ENCODE measurements around the gene AGAP1. TPM values are rescaled to one million over a fixed set of nuclear protein-coding genes. Genes with fewer than 3 reads are reported as not detected.

The AGAP1 gene
- total RNA-seq, 1 donor from 2014 or later: 39.4 TPM

GRCh38 chr2:235500110-235500760, 6.4 kb downstream of the AGAP1 start:
- Histone ChIP-seq H3K4me3 (ENCODE audit: insufficient read depth, low read depth, low read length) (no peak overlapping the region), H3K4me1 (ENCODE audit: insufficient read depth, low read length) (peaks cover 20% of the 10 kb centered on the region), H3K9ac (ENCODE audit: low read length) (no peak overlapping the region), H3K79me2 (ENCODE audit: insufficient read depth, low read length) (peaks cover 90% of the 10 kb centered on the region), H3K27ac (ENCODE audit: low read depth, low read length) (no peak overlapping the region), H3K4me2 (ENCODE audit: low read length) (no peak overlapping the region), H3K27me3 (ENCODE audit: insufficient read depth, low read length) (no peaks in the 10 kb centered on the region), H3K36me3 (ENCODE audit: insufficient read depth, low read length) (no peaks in the 10 kb centered on the region), H4K20me1 (ENCODE audit: insufficient read depth, low read length) (peaks cover 90% of the 10 kb centered on the region), H3K9me3 (ENCODE audit: insufficient read depth, low read depth, low read length) (no peaks in the 10 kb centered on the region), H2AFZ (ENCODE audit: low read depth, low read length) (no peak overlapping the region)
- FAIRE-seq: no peak
- DNase-seq (ENCODE audit: low read depth): no peak
- H3K4me3 Mint-ChIP-seq (ENCODE audit: unreplicated experiment): no peak overlapping the region
- H3K27me3 Mint-ChIP-seq (ENCODE audit: low read depth, unreplicated experiment): no peaks in the 10 kb centered on the region
- no peaks in the 10 kb centered on the region for H3K36me3 Mint-ChIP-seq (ENCODE audit: low read depth, unreplicated experiment)
- TF ChIP-seq EZH2 (IDR thresholded peaks at IDR 0.05; ENCODE audit: insufficient read depth, low read length) (no peak), CTCF (IDR thresholded peaks at IDR 0.05; ENCODE audit: insufficient read depth, low read depth, low read length) (no peak)
- H3K27ac Mint-ChIP-seq (ENCODE audit: unreplicated experiment): peak overlapping the region; percentile 47
- H3K9me3 Mint-ChIP-seq (ENCODE audit: unreplicated experiment): no peaks in the 10 kb centered on the region
- H3K4me1 Mint-ChIP-seq (ENCODE audit: low read depth, unreplicated experiment): peaks cover 61% of the 10 kb centered on the region

- Histone ChIP-seq H3K4me2 (ENCODE audit: low read length) (peak overlapping the region; percentile 83), H3K4me1 (ENCODE audit: insufficient read depth, low read length) (peaks cover 13% of the 10 kb centered on the region), H2AFZ (ENCODE audit: low read depth, low read length) (no peak overlapping the region), H3K4me3 (ENCODE audit: insufficient read depth, low read depth, low read length) (peak overlapping the region; percentile 30), H3K79me2 (ENCODE audit: insufficient read depth, low read length) (peaks cover 86% of the 10 kb centered on the region), H4K20me1 (ENCODE audit: insufficient read depth, low read length) (peaks cover 82% of the 10 kb centered on the region), H3K36me3 (ENCODE audit: insufficient read depth, low read length) (no peaks in the 10 kb centered on the region), H3K27ac (ENCODE audit: low read depth, low read length) (no peak overlapping the region), H3K27me3 (ENCODE audit: insufficient read depth, low read length) (no peaks in the 10 kb centered on the region), H3K9ac (ENCODE audit: low read length) (peak overlapping the region; percentile 26), H3K9me3 (ENCODE audit: insufficient read depth, low read depth, low read length) (no peaks in the 10 kb centered on the region)
- peaks cover 60% of the 10 kb centered on the region for H3K4me1 Mint-ChIP-seq (ENCODE audit: low read depth, unreplicated experiment)
- H3K27me3 Mint-ChIP-seq (ENCODE audit: low read depth, unreplicated experiment): no peaks in the 10 kb centered on the region
- FAIRE-seq (peak; percentile 5), DNase-seq (ENCODE audit: low read depth) (peak; percentile 59)
- H3K36me3 Mint-ChIP-seq (ENCODE audit: low read depth, unreplicated experiment): no peaks in the 10 kb centered on the region
- TF ChIP-seq EZH2 (IDR thresholded peaks at IDR 0.05; ENCODE audit: insufficient read depth, low read length) (no peak), CTCF (IDR thresholded peaks at IDR 0.05; ENCODE audit: insufficient read depth, low read depth, low read length) (no peak)
- H3K4me3 Mint-ChIP-seq (ENCODE audit: unreplicated experiment): peak overlapping the region; percentile 55
- H3K9me3 Mint-ChIP-seq (ENCODE audit: unreplicated experiment): no peaks in the 10 kb centered on the region
- H3K27ac Mint-ChIP-seq (ENCODE audit: unreplicated experiment): peak overlapping the region; percentile 86
Measured at GRCh38 chr2:235500761-235501672, 7.2 kb downstream of the AGAP1 start.
